ENCODE measurements around the gene GALK1.

Gene GALK1

DNA sequence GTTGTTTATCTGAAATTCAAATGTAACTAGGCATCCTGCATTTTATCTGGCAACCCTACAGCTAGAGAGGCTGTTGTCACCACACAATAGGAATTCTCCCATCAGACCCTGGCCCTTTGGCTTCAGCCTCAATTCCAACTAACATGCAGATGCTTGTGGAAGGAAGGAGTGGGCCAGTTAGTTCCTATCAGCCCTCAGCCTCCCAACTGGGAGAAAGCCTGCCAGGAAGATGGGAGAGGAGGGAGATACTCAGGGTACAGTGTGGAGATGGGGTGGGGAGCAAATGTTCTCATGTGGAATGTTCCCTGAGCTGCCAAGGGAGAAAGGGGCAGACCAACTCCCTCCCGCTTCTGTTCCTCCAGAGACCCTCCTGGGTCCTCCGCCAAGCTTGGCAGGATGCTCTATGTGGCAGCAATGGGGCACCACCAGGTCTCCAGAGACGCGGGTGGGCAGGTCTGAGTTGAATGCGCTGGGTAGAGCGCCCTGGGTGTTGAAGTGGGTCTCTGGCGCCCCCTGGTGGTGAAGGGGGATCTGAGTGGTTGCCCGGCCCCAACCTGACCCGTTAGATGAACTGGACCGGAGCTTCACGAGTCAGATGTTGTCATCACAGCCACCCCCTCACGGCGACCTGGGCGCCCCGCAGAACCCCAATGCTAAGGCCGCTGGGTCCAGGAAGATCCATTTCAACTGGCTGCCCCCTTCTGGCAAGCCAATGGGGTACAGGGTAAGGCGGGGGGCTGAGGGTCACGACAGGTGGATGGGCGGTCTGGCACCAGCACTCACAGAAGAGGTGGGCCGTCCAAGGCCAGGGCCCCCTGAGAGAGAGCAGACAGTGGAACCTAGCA lies 15.2 kb downstream of the GALK1 start:
- DNase-seq (ENCODE audit: low read depth): peak; percentile 87

GRCh38 chr17:75748706-75749105 lies 16.3 kb downstream of the GALK1 start:
- DNase-seq (ENCODE audit: low read depth): no peak

GRCh38 chr17:75743625-75744206 lies 21.3 kb downstream of the GALK1 start:
- DNase-seq (ENCODE audit: low read depth): no peak

- no peak for DNase-seq (ENCODE audit: low read depth)
Observed at GRCh38 chr17:75742337-75742736, 22.7 kb downstream of the GALK1 start.

DNA sequence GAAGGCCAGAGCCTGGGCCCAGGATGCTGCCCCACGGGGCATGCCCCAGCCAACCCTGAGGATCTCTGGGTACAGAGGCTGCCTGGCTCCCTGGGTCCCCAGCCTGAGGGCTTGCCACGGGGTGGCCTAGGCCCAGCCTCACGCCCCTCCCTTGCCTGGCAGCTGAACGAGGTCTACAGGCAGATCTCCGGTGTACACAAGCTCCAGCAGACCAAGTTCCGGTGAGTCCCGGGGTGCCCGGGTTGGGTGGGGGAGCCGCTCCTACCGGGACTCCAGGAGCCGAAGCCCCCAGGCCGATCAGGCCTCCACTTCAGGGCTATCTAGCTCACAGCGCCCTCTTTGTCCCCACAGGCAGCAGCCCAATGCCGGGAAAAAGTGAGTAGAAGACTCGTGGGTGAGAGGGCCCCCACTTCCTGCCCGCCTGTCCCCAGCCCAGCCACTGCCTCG lies 24.3 kb downstream of the GALK1 start:
- no peak for DNase-seq (ENCODE audit: low read depth)

GRCh38 chr17:75740215-75740614 lies 24.8 kb downstream of the GALK1 start:
- DNase-seq (ENCODE audit: low read depth): no peak

DNA sequence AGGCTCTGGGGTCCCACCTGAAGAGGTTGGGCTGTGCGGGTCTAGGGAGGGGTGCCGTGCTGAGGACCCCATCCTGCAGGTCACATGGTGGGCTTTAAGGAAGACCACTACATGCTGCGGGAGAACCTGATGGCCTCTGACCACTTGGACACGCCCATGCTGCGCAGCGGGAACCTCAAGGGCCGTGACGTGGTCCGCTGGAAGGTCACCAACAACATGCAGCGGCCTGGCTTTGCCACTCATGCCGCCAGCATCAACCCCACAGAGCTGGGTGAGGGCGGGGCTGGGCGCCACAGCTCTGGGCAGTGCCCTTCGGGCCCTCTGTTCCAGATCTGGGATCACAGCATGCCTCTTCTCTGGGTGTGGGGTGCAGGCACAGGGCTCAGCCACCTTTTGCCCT lies 25.2 kb downstream of the GALK1 start:
- no peak for DNase-seq (ENCODE audit: low read depth)

DNA sequence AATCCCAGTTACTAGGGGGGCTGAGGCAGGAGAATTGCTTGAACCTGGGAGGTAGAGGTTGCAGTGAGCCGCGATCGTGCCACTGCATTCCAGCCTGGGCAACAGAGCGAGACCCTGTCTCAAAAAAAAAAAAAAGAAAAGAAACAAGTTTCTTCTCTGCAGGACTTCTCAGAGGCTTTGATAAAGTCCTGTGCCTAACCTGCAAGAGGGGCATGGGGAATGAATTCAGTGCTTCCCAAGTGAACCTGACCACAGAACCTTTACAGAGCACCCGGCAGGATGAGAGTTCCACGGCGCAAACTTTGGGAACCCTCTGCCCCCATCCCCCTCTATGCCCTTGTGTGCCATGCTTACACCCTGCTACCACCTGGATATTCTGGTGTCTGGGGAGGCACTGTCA lies 25.8 kb downstream of the GALK1 start:
- DNase-seq (ENCODE audit: low read depth): no peak

GRCh38 chr17:75738218-75738802 lies 26.7 kb downstream of the GALK1 start:
- peak; percentile 42 for DNase-seq (ENCODE audit: low read depth)

DNA sequence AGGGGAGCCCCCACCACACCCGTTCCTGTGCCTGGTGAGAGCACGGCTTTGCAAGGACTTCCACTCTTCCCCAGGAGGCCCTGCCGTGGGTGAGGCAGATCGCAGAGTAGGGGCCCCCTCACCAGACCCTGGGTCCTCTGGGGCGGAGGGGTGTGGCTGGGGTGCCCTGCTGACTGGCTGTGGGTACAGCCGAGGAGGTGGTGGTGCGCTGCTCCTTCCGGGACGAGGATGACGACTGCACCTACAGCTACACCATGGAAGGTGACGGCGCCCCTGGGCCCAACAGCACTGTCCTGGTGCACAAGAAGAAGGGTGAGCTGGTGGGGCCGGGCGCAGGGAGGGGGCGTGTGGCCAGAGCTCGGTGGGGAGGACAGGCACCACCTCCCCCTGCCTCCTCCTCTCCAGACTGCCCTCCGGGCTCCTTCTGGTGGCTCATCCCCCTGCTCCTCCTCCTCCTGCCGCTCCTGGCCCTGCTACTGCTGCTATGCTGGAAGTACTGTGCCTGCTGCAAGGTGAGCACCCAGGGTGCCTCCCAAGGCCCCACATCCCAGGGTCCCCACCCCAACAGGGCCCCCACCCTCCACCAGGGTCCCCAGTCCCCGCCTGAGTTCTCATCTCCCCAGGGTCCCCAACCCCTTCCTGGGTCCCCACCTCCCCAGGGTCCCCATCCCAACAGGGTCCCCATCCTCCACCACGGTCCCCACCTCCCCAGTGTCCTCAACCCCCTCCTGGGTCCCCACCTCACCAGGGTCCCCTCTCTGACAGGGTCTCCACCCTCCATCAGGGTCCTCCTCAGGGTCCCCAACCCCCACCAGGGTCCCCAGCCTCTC lies 27.6 kb downstream of the GALK1 start:
- DNase-seq (ENCODE audit: low read depth): no peak

- no peak for DNase-seq (ENCODE audit: low read depth)
Observed at GRCh38 chr17:75736173-75736835, 28.7 kb downstream of the GALK1 start.

DNA sequence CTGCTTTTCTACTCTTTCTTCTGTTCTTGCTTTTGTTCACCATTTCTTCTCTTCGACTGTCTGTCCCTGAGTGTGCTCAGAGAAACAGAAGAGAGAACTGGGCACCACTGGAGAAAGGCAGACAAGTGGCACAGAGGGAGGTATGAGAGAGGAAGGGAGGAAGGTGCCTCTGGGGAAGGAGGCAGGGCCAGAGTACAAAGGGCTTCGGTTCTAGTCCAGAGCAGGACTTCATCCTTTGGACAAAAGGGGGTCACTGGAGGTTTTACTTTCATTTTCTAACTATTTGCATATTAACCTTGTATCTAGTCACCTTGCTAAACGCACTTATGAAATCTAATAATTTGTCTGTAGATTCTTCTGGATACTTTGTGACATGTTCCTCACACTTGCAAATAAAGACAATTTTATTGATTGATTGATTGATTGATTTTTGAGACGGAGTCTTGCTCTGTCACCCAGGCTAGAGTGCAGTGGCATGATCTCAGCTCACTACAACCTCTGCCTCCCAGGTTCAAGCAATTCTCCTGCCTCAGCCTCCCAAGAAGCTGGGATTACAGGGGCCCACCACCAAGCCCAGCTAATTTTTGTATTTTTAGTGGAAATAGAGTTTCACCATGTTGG lies 30.2 kb downstream of the GALK1 start:
- peak; percentile 31 for DNase-seq (ENCODE audit: low read depth)

GRCh38 chr17:75733471-75733870 lies 31.5 kb downstream of the GALK1 start:
- DNase-seq (ENCODE audit: low read depth): no peak

DNA sequence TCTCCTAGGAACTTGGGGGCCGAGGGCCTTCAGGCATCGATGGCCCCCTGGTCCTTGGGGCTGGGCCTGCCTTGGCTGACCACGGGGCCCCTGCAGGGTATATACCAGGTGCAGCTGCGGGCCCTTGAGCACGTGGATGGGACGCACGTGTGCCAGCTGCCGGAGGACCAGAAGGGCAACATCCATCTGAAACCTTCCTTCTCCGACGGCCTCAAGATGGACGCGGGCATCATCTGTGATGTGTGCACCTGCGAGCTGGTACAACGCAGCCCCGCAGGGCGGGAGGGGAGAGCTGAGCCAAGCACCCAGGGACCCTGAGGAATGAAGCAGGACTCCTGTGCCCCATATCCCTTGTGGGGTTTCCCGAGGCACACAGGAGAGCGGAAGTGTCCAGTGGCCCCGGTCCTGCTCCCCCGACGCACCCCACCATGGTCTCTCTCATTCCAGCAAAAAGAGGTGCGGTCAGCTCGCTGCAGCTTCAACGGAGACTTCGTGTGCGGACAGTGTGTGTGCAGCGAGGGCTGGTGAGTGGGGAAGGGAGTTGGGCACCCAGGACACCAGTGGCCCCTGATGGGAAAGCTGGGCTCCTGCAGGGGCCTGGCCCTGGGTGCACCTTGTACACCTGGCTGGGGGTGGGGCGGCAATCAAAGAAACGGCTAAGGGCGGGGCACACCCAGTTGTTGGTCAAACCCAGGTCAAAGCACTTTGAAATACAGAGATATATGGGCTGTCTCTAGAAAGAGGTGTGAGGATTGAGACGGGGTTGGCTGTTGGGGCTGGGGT lies 33.1 kb downstream of the GALK1 start:
- no peak for DNase-seq (ENCODE audit: low read depth)

- DNase-seq (ENCODE audit: low read depth): no peak
Observed at GRCh38 chr17:75731086-75731715, 33.8 kb downstream of the GALK1 start.

- DNase-seq (ENCODE audit: low read depth): no peak
Observed at GRCh38 chr17:75730065-75730464, 34.9 kb downstream of the GALK1 start.

DNA sequence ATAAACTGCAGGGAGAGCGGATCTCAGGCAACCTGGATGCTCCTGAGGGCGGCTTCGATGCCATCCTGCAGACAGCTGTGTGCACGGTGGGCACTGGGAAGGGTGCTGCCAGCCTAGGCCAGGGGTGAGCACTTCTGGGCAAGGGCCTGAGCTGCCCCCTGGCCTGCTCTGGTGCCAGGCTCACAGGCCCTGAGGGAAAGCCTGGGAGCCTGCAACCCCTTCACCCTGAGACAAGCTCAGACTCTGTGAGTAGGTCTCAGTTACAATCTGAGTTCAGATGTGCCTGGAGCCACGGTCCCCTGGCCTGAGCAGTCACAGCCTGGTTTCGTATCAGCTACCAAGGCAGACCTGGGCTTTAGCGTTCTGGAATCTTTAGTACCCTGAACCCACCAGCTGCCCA lies 35.6 kb downstream of the GALK1 start:
- no peak for DNase-seq (ENCODE audit: low read depth)

- no peak for DNase-seq (ENCODE audit: low read depth)
Observed at GRCh38 chr17:75727391-75727790, 37.6 kb downstream of the GALK1 start.

- DNase-seq (ENCODE audit: low read depth): no peak
Observed at GRCh38 chr17:75725504-75725903, 39.5 kb downstream of the GALK1 start.

All from ELR (cell line).